IPS DF 6.9 (cell line): ENCODE results near the gene PNPLA7.

Experiments
- DNase-seq: peaks from one replicate; pipeline ENCODE4 v3.0.0-alpha.2; 2013; ENCODE audit warnings: low read depth, low spot score
- H3K27ac ChIP-seq: one replicate; pipeline ENCODE4 v1.5.1; 2013; ENCODE audit warnings: low read length, control low read depth
- H3K27me3 ChIP-seq: 2 replicates; pipeline ENCODE4 v1.6.1; 2013; ENCODE audit warnings: mild to moderate bottlenecking, low read length; ENCODE audit not compliant: control insufficient read depth, insufficient read depth
- H3K36me3 ChIP-seq: 2 replicates; pipeline ENCODE4 v1.6.1; 2013; ENCODE audit warnings: low read length; ENCODE audit not compliant: control insufficient read depth, insufficient read depth
- H3K4me1 ChIP-seq: 2 replicates; pipeline ENCODE4 v1.6.1; 2013; ENCODE audit warnings: low read length; ENCODE audit not compliant: control insufficient read depth, insufficient read depth
- H3K4me3 ChIP-seq: 2 replicates; pipeline ENCODE4 v1.5.1; 2013; ENCODE audit warnings: mild to moderate bottlenecking, low read length
- H3K9me3 ChIP-seq: 2 replicates; pipeline ENCODE4 v1.6.1; 2013; ENCODE audit warnings: low read length, inconsistent platforms; ENCODE audit not compliant: control insufficient read depth, insufficient read depth
- WGBS: extraction: QIAGEN DNeasy Blood & Tissue Kit; methylation state at CpG from one replicate; pipeline ENCODE4 v1.1.7; 2013; ENCODE audit warnings: mixed read lengths, missing lambda C conversion rate; ENCODE audit not compliant: insufficient read length, insufficient coverage; 5-methylcytosine and 5-hydroxymethylcytosine counted together

Gene PNPLA7

DNA sequence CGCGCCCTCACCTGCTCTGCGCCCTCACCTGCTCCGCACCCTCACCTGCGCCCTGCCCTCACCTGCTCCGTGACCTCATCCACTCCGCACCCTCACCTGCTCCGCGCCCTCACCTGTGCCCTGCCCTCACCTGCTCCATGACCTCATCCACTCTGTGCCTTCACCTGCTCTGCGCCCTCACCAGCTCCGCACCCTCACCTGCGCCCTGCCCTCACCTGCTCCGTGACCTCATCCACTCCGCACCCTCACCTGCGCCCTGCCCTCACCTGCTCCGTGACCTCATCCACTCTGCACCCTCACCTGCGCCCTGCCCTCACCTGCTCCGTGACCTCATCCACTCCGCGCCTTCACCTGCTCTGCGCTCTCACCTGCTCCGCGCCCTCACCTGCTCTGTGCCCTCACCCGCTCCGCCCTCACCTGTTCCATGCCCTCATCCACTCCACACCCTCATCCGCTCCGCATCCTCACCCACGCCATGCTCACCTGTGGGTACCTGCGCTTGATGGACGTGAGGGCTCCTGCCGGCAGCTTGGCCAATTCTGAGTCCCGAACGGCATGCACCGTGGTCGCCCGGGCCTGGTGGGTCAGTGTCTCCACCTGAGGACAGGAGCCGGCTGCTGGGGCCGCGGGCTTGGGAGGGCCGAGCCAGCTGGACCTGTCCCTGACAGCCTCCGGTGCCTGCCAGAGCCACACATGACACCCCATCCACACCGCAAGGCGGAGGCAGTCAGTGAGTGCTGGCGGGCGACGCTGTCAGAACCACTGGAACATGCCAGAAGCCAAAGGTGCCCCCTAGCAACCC, 55.5 kb downstream of the PNPLA7 start:
- Histone ChIP-seq H3K27ac (no peak overlapping the region), H3K4me1 (0 out of 2 replicates have a peak, but pooled peaks cover 1% of the 10 kb centered on the region), H3K36me3 (no peaks in the 10 kb centered on the region; the same call in 1 of the 2 replicates), H3K9me3 (no peaks in the 10 kb centered on the region), H3K4me3 (no peak overlapping the region), H3K27me3 (no peaks in the 10 kb centered on the region)
- no peak for DNase-seq
- no CpG with 5 or more reads among the region's 46 CpGs for WGBS

DNA sequence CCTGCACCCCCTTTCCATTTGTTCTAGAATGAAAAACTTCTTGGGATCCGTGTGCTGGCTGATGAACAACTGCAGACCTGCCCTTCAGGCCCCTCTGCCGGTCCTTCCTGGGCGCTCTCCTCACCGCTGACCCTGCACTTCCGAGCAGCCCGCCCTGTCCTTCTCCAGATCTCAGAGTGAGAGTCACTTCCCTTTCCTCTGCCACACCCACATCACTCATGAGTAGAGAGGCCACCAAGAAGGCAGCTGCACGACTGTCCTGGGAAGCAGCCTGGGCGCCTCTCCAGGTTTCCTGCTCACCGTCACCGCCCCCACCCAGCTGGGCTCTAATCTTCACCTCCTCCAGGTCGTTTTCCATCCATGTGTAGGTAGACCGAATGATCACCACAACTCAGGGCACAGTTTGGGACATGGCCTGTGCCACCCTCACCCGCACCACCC, 56.1 kb downstream of the PNPLA7 start:
- Histone ChIP-seq H3K27me3 (no peaks in the 10 kb centered on the region), H3K4me1 (0 out of 2 replicates have a peak, but pooled peaks cover 1% of the 10 kb centered on the region), H3K27ac (no peak overlapping the region), H3K9me3 (no peaks in the 10 kb centered on the region), H3K36me3 (no peaks in the 10 kb centered on the region; the same call in 1 of the 2 replicates), H3K4me3 (no peak overlapping the region)
- no peak for DNase-seq
- WGBS, result no CpG with 5 or more reads among the region's 13 CpGs

DNA sequence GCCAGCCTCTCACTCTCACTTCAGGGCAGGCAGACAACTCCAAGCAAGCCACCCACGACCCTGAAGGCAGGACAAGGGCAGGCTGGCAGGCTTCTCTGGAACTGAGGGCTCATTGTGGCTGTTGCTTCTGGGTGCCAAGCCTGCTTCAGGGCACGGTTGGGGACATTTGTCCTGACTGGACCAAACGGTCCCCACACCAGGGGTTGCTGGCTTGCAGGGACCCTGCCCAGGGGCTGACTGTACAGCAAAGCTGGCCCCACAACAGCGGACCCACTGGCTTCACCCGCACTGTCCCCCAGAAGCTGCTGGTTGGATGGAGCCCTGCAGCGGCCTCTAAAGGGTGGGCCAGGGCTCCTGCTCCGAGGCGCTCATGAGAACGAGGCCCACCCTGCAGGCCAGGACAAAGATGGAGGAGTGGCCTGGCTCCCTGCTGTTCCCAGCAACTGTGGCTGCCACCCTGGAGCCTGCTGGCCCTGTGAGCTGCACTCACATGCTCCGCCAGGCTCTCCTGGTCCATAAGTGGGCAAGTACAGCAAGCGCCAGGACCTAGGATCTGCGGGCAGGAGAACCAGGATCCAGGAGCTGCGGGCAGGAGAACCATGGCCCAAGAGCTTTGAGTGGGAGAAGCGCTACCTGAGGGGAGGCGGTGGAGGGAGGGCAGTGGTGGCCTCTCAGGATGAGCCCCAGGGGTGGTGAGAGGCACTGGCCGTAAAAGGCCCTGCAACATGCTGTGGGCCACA, 56.7 kb downstream of the PNPLA7 start:
- no peak for DNase-seq
- no CpG with 5 or more reads among the region's 16 CpGs for WGBS
- no peaks in the 10 kb centered on the region for H3K9me3 ChIP-seq
- no peak overlapping the region for H3K4me3 ChIP-seq
- H3K36me3 ChIP-seq, result no peaks in the 10 kb centered on the region; the same call in 1 of the 2 replicates
- 0 out of 2 replicates have a peak, but pooled peaks cover 1% of the 10 kb centered on the region for H3K4me1 ChIP-seq
- no peak overlapping the region for H3K27ac ChIP-seq
- no peaks in the 10 kb centered on the region for H3K27me3 ChIP-seq

DNA sequence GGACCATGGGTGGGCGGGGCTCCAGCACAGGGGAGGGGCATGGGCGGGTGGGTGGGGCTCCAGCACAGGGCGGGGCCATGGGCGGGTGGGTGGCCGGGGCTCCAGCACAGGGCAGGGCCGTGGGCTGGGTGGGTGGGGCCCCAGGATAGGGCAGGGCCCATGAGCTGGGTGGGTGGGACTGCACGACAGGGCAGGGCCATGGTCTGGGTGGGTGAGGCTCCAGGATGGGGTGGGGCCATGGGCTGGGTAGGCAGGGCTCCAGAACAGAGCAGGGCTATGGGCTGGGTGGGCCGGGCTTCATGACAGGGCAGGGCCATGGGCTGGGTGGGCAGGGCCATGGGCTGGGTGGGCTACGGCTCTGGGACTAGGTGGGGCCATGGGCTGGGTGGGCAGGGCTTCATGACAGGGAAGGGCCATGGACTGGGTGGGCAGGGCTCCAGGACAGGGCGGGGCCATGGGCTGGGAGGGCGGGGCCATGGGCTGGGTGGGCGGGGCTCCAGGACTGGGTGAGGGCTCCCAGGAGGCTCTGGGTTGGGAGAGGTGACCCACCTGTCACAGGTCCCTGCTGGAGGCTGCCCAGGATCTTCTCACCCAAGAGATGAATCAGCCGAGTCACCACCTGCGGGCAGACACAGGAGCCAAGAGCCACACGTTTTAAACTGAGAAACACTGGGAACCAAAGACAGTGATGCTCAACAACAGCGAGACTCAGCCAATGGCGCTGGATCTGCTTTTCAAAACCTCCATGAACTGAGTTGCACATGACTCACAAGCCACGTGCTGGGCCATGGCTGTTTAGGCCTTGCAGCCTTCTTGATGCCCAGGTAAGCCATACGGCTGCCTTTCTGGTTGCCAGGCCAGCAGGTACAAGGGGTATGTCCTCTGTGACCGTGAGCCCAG, 57.5 kb downstream of the PNPLA7 start:
- no peak for DNase-seq
- H3K27me3 ChIP-seq, result no peaks in the 10 kb centered on the region
- no peak overlapping the region for H3K4me3 ChIP-seq
- no CpG with 5 or more reads among the region's 20 CpGs for WGBS
- no peak overlapping the region for H3K27ac ChIP-seq
- no peaks in the 10 kb centered on the region for H3K36me3 ChIP-seq
- H3K9me3 ChIP-seq, result no peaks in the 10 kb centered on the region
- H3K4me1 ChIP-seq, result 0 out of 2 replicates have a peak, but pooled peaks cover 1% of the 10 kb centered on the region

DNA sequence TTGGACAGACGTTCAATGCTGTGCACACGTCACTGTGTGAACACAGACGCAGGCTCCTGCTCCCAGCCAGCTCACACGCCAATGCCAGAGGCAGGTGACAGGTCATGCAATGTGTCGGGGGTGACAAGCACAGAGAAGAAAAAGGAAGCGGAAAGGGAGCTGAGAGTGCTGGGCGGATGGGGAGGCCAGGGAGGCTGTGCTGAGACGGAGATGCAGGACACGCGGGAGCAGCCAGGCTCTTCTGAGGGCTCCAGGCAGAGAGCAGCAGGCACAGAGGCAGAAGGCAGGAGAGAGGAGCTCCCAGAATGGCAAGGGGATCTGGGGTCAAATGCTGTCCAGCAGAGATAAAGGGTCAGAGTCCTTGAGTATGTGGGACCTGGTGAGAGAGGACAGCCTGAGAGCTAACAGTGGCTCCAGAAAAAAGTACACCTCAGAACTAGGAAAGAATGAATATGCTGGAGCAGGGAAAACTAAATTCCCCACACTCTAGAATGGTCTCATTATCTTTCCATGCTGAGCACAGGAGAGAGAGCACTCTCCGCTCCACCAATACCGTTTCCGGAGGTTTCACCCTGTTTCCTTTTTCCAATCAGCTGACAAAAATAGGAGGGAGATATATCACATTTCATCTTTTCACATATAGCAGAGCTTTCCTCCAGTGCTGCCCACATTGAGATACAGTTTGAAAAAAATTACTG, 58.3 kb downstream of the PNPLA7 start:
- H3K4me3 ChIP-seq, result no peak overlapping the region
- no CpG with 5 or more reads among the region's 13 CpGs for WGBS
- no peaks in the 10 kb centered on the region for H3K9me3 ChIP-seq
- H3K27me3 ChIP-seq, result no peaks in the 10 kb centered on the region
- no peaks in the 10 kb centered on the region for H3K36me3 ChIP-seq
- DNase-seq, result no peak
- H3K4me1 ChIP-seq, result 0 out of 2 replicates have a peak, but pooled peaks cover 1% of the 10 kb centered on the region
- no peak overlapping the region for H3K27ac ChIP-seq

DNA sequence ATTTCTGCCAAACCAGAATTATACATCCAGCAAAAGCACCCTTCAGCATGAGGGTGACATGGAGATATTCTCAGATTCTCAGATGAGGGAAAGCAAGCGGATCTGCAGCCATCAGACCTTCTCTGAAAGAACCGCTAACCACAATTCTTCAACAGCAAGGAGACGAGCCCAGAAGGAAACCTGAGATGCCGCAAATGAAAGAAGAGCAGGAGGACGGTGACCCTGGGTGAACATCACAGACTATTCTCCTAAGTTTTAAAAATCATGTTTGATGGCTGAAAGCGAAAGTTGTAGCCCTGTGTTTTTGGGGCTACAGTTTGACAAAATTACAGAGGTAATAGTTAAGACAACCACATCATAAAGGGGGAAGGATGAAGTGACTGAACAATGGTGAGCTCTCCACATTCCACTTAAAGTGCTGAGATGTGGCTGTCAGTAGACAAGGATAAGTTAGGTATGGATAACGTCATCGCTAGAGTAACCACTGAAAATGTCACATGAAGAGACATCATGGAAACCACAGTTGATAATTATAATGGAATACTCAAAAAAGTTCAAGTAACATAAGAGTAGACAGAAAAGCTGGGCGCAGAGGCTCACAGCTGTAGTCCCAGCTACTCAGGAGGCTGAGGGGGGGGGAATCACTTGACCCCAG, 59.5 kb downstream of the PNPLA7 start:
- no CpG with 5 or more reads among the region's 9 CpGs for WGBS

DNA sequence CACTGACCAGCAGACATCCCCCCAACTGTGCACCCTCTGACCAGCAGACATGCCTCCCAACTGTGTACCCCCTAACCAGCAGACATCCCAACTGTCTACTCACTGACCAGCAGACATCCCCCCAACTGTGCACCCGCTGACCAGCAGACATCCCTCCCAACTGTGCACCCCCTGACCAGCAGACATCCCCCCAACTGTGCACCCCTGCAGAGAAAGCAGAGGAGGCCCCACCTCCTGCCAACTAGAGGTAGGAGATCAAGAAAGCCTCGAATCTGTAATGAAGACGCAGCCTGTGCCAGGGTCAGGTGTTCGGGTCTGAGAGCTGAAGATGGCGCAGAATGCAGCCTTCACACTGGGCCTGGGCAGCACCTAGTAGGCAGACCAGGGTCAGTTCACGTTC, 61.3 kb downstream of the PNPLA7 start:
- Histone ChIP-seq H3K27ac (no peak overlapping the region), H3K9me3 (no peaks in the 10 kb centered on the region), H3K27me3 (no peaks in the 10 kb centered on the region), H3K36me3 (no peaks in the 10 kb centered on the region), H3K4me1 (peaks cover 1% of the 10 kb centered on the region; the same call in 1 of the 2 replicates), H3K4me3 (no peak overlapping the region)
- no CpG with 5 or more reads among the region's 6 CpGs for WGBS
- no peak for DNase-seq

More for the DNA sequence above, 59.5 kb downstream of the PNPLA7 start:
- no peak overlapping the region for H3K27ac ChIP-seq
- no peak for DNase-seq
- no peaks in the 10 kb centered on the region for H3K27me3 ChIP-seq
- H3K4me3 ChIP-seq, result no peak overlapping the region
- no peaks in the 10 kb centered on the region for H3K36me3 ChIP-seq
- H3K4me1 ChIP-seq, result 0 out of 2 replicates have a peak, but pooled peaks cover 1% of the 10 kb centered on the region
- H3K9me3 ChIP-seq, result no peaks in the 10 kb centered on the region

DNA sequence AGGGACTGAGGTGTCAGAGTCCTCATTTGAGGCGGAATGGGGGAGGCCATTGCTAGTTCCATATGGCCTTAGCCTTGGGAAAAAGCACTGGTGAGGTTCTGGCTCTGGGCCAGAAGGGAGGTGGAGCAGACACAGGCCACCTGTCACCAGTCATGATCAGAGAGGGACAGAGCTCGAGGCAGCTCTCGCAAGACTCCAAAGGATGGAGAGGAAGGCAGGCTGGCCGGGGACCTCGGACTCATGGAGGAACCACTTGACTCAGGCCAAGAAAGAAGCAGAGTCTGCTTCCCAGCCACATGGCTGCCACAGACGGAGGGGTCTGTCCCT, 61.9 kb downstream of the PNPLA7 start:
- H3K9me3 ChIP-seq, result no peaks in the 10 kb centered on the region
- H3K27ac ChIP-seq, result no peak overlapping the region
- DNase-seq, result no peak
- no peaks in the 10 kb centered on the region for H3K36me3 ChIP-seq
- no peak overlapping the region for H3K4me3 ChIP-seq
- WGBS, result no CpG with 5 or more reads among the region's 6 CpGs
- H3K4me1 ChIP-seq, result peaks cover 1% of the 10 kb centered on the region; the same call in 1 of the 2 replicates
- no peaks in the 10 kb centered on the region for H3K27me3 ChIP-seq

DNA sequence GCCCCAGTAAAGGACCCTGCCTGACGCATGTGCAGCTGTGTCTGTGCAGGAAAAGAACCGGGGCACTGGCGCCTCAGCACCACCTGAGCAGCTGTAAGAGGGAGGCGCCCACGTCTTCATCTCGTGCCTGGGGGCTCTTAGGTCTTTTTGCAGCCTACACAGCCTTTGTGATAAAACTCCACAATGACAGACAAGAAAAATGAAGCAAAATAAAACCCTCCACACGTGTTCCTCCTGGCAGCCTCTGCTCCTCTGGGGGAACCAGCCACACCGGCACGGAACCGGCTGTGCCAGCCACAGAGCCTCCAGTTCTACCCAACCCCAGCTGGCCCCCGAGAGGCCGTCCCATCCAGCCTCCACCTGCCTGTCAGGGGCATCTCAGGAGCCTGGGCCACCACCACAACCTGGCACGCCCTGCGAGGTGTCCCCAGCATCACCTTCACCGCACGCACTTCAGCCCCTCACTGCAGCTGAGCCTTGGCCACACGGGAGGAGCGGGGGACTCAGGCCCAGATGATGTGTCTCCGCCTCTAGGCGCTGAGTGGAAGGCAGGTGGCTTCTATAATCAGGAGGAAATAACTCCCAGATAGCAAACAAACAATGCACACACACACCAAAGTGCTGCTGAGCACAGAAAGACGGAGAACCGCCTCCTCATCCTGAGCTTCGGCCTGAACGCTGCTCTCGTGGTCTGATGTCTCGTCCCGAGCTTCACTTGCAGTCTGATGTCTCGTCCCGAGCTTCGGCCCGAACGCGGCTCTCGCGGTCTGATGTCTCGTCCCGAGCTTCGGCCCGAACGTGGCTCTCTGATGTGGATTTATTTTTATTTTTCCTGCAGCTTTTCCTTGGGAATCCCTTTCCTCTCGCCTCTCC, 62.5 kb downstream of the PNPLA7 start:
- no peak overlapping the region; the same call in 1 of the 2 replicates for H3K4me3 ChIP-seq
- H3K36me3 ChIP-seq, result no peaks in the 10 kb centered on the region
- no peaks in the 10 kb centered on the region; the same call in 1 of the 2 replicates for H3K4me1 ChIP-seq
- WGBS, result no CpG with 5 or more reads among the region's 41 CpGs
- no peaks in the 10 kb centered on the region for H3K9me3 ChIP-seq
- no peaks in the 10 kb centered on the region for H3K27me3 ChIP-seq
- no peak overlapping the region for H3K27ac ChIP-seq
- DNase-seq, result no peak
